HG03575 (cell line): ENCODE measurements around the gene ARHGDIG.
"Not testable (repeated sequence)": the region's sequence is repeated elsewhere in the genome, so short reads cannot be mapped to it uniquely, and the experiment has no call there.

ENCODE experiments used
- ATAC-seq: cut with Tn5 transposase; IDR thresholded peaks from one replicate; pipeline ENCODE4 v1.9.1; 2021; ENCODE audit not compliant: unreplicated experiment, insufficient number of reproducible peaks, low FRiP score; ENCODE audit errors: extremely low read depth

ARHGDIG gene

GRCh38 chr16:317583-317982, 37.2 kb downstream of the ARHGDIG start:
- ATAC-seq: no peak

GRCh38 chr16:318628-319027, 38.2 kb downstream of the ARHGDIG start:
- no peak for ATAC-seq

- ATAC-seq: no peak
Observed at GRCh38 chr16:320206-320605, 39.8 kb downstream of the ARHGDIG start.

GRCh38 chr16:321532-321931, 41.1 kb downstream of the ARHGDIG start:
- ATAC-seq: no peak

GRCh38 chr16:322476-323143, 42.2 kb downstream of the ARHGDIG start:
- no peak for ATAC-seq

- ATAC-seq: no peak
Observed at GRCh38 chr16:324201-324450, 43.7 kb downstream of the ARHGDIG start.

- ATAC-seq: no peak
Observed at GRCh38 chr16:324451-325334, 44.3 kb downstream of the ARHGDIG start.

- ATAC-seq: no peak
Observed at GRCh38 chr16:325375-326145, 45.2 kb downstream of the ARHGDIG start.

- ATAC-seq: no peak
Observed at GRCh38 chr16:330741-331140, 50.4 kb downstream of the ARHGDIG start.

- ATAC-seq: not testable (repeated sequence)
Observed at GRCh38 chr16:331181-331814, 50.9 kb downstream of the ARHGDIG start.
